Measurements from ENCODE around the gene IL17RB.

IL17RB gene

GRCh38 chr3:53830944-53831343, 15.4 kb upstream of the IL17RB start:
- DNase-seq (ENCODE audit: low read depth in 2 of 2): no peak

GRCh38 chr3:53833053-53833645, 13.2 kb upstream of the IL17RB start:
- DNase-seq (ENCODE audit: low read depth in 2 of 2): no peak

GRCh38 chr3:53833700-53834099, 12.7 kb upstream of the IL17RB start:
- DNase-seq (ENCODE audit: low read depth in 2 of 2): no peak

- DNase-seq (ENCODE audit: low read depth in 2 of 2): no peak
Observed at GRCh38 chr3:53834429-53835095, 11.8 kb upstream of the IL17RB start.

- DNase-seq (ENCODE audit: low read depth in 2 of 2): no peak
Observed at GRCh38 chr3:53835257-53835656, 11.1 kb upstream of the IL17RB start.

- no peak for DNase-seq (ENCODE audit: low read depth in 2 of 2)
Observed at GRCh38 chr3:53836084-53836872, 10.1 kb upstream of the IL17RB start.

- DNase-seq (ENCODE audit: low read depth in 2 of 2): no peak
Observed at GRCh38 chr3:53837331-53837730, 9.0 kb upstream of the IL17RB start.

- no peak for DNase-seq (ENCODE audit: low read depth in 2 of 2)
Observed at GRCh38 chr3:53841296-53841695, 5.1 kb upstream of the IL17RB start.

GRCh38 chr3:53842436-53843194, 3.8 kb upstream of the IL17RB start:
- DNase-seq (ENCODE audit: low read depth in 2 of 2): no peak

GRCh38 chr3:53843195-53844177, 2.9 kb upstream of the IL17RB start:
- no peak for DNase-seq (ENCODE audit: low read depth in 2 of 2)

- no peak for DNase-seq (ENCODE audit: low read depth in 2 of 2)
Observed at GRCh38 chr3:53844262-53845102, 1.9 kb upstream of the IL17RB start.

- no peak for DNase-seq (ENCODE audit: low read depth in 2 of 2)
Observed at GRCh38 chr3:53845103-53845880, 1.1 kb upstream of the IL17RB start.

GRCh38 chr3:53845881-53846133, 561 bp upstream of the IL17RB start:
- DNase-seq (ENCODE audit: low read depth in 2 of 2): no peak

- no peak for DNase-seq (ENCODE audit: low read depth in 2 of 2)
Observed at GRCh38 chr3:53846851-53847155, 435 bp downstream of the IL17RB start.

GRCh38 chr3:53849916-53850315, 3.5 kb downstream of the IL17RB start:
- no peak for DNase-seq (ENCODE audit: low read depth in 2 of 2)

- DNase-seq (ENCODE audit: low read depth in 2 of 2): no peak
Observed at GRCh38 chr3:53850895-53851294, 4.5 kb downstream of the IL17RB start.

- no peak for DNase-seq (ENCODE audit: low read depth in 2 of 2)
Observed at GRCh38 chr3:53856964-53857363, 10.6 kb downstream of the IL17RB start.

- no peak for DNase-seq (ENCODE audit: low read depth in 2 of 2)
Observed at GRCh38 chr3:53858096-53858741, 11.9 kb downstream of the IL17RB start.

GRCh38 chr3:53859178-53859577, 12.8 kb downstream of the IL17RB start:
- DNase-seq (ENCODE audit: low read depth in 2 of 2): no peak
